ENCODE results near the gene HPCAL1.

The HPCAL1 gene

DNA sequence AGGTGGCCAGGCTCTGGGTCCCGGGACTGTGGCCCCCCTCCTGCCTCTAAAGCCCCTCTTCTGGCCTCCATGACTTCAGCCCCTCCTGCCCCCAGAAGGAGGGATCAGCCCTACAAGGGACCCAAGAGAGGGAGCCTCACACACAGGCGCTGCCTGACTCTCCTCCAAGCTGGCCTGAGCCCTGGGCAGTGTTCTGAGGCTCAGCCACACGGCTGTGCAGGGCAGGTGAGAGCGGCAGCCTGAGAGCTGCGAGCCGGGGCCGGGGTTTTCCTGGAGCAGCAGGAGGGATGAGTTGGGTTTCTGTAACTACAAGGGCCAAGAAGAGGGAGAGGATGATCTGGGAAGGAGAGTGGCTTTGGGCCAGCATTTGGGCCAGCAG is 70.1 kb downstream of the HPCAL1 start:
- DNase-seq, result no peak

DNA sequence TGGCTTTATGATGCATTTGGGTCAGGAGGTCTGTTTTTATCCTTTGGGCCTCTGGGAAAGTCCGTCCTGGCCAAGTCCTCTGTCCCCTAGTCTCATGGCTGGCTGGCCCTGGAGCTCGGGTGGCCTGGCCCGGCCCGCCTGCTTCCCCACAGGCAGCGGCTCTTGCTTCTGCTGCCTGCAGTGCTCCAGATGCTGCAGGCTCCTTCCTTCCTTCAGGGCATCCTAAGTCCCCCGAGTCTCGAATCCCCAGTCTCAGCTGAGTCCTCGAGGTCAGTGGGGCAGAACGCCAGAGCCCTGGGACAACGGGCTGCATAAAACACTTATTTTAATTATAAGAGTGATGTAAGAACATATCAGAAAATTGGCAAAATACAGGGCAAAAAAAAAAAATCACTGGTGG is 71.2 kb downstream of the HPCAL1 start:
- DNase-seq, result no peak

- DNase-seq, result no peak
Measured at GRCh38 chr2:10374362-10374943, 71.7 kb downstream of the HPCAL1 start.

GRCh38 chr2:10375570-10376281 is 73.0 kb downstream of the HPCAL1 start:
- no peak for DNase-seq

- DNase-seq, result no peak
Measured at GRCh38 chr2:10377052-10377746, 74.5 kb downstream of the HPCAL1 start.

GRCh38 chr2:10377747-10378085 is 75.0 kb downstream of the HPCAL1 start:
- DNase-seq, result no peak

GRCh38 chr2:10378189-10378588 is 75.5 kb downstream of the HPCAL1 start:
- no peak for DNase-seq

DNA sequence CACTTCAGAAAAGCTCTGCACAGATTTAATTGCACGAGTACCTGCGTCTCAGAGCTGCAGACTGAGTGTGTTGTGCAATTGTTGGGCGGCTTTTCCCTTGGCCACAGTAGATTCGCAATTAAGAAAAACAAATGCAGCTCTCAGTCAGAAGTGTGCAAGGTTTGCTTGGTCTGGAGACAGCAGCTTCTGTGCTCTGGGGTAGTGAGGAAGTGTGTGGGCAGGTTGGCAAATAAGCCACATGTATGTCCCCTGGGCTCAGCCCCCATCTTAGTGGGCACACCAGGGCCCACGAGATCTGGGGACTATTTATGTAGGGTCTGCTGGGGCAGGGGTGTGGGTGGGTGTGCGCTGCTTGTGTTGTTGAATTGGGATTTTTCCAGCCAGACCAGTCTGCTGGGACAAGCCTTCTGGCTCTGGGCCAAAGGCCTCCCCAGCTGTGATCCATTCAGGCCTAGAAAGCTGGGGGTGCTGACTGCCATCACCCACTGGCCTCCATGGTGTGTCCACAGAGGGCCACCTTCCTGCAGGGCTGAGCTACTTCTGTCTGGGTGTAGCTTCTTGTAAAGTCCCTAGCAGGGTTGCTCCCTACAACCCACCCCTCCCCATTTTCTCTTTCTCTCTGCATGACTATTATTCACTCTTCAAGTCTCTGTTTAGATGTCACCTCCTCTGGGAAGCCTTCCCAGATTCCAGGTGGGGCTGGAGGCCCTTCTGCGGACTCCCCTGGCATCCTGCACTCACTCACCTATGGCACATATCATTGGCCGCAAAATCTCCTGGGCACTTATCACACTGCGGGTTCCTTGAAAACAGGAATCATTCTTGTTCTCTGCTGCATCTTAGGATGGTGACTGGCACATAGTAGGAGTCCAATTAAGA is 77.6 kb downstream of the HPCAL1 start:
- DNase-seq, result no peak

GRCh38 chr2:10381997-10382353 is 79.3 kb downstream of the HPCAL1 start:
- DNase-seq, result no peak

DNA sequence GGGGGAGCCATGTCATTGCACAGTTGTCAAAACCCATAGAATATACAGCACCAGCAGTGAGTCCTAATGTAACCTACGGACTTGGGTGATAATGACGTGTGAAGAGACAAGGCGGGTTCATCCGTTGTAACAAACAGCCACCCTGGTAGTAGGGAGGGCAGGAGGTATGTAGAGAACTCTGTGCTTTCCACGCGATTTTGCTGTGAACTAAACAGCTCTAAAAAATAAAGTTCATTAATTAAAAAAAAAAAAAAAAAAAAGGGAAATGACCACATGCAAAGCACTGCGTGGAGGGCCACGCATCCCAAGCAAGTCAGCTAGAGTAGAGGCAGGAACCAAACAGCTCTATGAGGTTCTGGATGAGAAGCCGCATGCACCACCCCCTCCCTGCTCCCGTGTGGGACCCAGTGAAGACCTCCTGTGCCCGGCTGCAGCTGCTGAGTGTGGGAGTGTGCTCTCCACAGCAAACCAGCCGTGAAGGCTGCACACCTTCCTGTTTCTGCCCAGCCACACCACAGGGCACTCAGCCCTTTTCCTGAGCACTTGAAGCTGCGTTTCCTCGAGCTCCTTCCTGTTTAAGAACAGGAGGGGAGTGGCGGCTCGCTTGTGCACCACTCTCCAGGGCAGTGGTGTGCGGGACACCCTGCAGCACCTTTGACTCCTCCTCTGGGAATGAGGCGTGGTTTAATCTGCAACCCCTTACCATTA is 79.8 kb downstream of the HPCAL1 start:
- DNase-seq, result no peak

GRCh38 chr2:10383960-10384734 is 81.4 kb downstream of the HPCAL1 start:
- no peak for DNase-seq

- DNase-seq, result no peak
Measured at GRCh38 chr2:10385501-10385900, 82.8 kb downstream of the HPCAL1 start.

- DNase-seq, result no peak
Measured at GRCh38 chr2:10385933-10386773, 83.4 kb downstream of the HPCAL1 start.

- DNase-seq, result no peak
Measured at GRCh38 chr2:10387033-10387432, 84.3 kb downstream of the HPCAL1 start.

GRCh38 chr2:10388954-10389560 is 86.4 kb downstream of the HPCAL1 start:
- no peak for DNase-seq

GRCh38 chr2:10389573-10389972 is 86.9 kb downstream of the HPCAL1 start:
- DNase-seq, result no peak

GRCh38 chr2:10390369-10390801 is 87.7 kb downstream of the HPCAL1 start:
- no peak for DNase-seq

- DNase-seq, result no peak
Measured at GRCh38 chr2:10392100-10392499, 89.4 kb downstream of the HPCAL1 start.

- no peak for DNase-seq
Measured at GRCh38 chr2:10392548-10392947, 89.8 kb downstream of the HPCAL1 start.

DNA sequence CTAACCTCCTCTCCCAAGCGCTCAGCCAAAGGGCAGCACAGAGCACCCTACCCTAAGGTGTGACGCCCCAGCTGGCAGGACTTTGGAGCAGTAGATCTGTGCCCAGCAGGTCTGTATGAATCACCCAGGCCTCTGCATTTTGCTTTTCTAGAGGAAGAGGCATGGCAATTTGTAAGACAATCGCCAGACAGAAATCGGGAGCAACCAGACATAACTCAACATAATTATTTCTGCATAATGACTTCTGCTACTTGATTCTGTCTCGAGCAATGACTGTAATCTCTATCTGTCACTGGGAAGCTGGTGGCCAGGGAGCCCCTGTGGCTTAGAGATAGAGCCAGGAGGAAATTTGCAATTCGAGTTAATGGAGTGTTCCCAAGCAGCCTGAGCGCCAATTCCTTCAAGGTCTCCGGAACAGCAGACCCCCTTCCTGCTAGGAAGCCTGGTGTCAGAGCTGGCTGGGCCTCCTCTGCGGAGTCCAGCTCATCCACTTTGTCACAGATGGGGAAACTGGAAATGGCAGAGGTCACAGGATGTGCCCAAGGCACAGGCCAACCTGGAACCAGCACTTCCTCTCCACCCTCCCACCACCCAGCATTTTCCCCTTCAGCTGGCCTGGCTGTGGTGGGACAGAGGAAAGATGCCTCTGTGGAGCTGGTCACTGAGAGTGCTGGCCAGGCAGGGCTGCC is 90.4 kb downstream of the HPCAL1 start:
- no peak for DNase-seq

All from SIG-M5 (cell line).